ENCODE measurements around the gene SPEM2. TPM values are rescaled to one million over a fixed set of nuclear protein-coding genes. Genes with fewer than 3 reads are reported as not detected.

Gene SPEM2
- polyA plus RNA-seq, 2 of the 4 experiments (the other 2 are of a cell fraction): not detected

DNA sequence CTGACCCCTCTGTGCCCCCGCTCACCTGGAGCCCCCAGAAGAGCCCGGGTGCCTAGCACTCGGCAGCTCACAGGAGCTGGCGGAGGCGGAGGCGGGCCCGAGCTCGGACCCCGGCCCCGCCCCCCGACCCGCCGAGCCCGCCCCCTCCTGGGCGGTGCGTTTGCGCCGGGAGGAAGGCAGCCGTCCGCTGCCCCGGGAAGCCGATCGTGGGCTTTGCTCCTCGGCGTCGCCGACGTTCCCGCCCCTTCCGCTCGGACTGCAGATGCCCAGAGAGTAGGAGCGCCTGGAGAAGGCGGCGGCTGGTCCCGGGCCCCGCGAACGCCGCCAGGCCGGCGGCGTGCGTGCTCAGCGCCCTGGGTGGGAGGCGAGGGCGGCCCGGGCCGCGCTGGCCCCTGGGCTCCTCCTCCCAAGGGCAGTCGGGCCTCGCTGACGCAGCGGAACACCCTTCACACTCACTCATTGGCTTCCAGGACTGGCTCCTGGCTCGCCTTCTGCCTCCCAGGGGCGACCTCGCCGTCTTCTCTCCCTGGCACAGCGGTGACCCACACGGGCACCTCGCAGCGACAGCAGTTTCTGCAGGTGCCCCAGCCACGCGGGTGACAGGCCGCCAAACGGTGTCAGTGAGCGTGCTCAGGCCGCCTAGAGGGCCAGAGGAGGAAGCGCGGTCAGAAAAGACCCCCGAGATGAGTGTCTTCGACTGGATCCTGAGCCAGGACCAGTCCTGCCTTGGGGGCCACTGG is 30.8 kb upstream of the SPEM2 start, which contains the start of gene PLSCR3 (continued):
- TF ChIP-seq EHMT2 (IDR thresholded peaks at IDR 0.05; ENCODE audit: low read depth) (no peak), MAZ (IDR thresholded peaks at IDR 0.05; ENCODE audit: borderline replicate concordance, low read depth, low read length) (no peak), EP300 (IDR thresholded peaks at IDR 0.05) (no peak), ZNF302 (CRISPR knock-in tag; IDR thresholded peaks at IDR 0.05) (no peak), JUNB (IDR thresholded peaks at IDR 0.05) (no peak), FOXS1 (CRISPR knock-in tag; IDR thresholded peaks at IDR 0.05) (no peak), CBX8 (IDR thresholded peaks at IDR 0.05) (no peak), MAFK (IDR thresholded peaks at IDR 0.05; ENCODE audit: partially characterized antibody) (peak; percentile 94), ZFP36 (IDR thresholded peaks at IDR 0.05; ENCODE audit: borderline replicate concordance, partially characterized antibody) (no peak), NFE2L2 (conservative IDR thresholded peaks at IDR 0.05; ENCODE audit: low read length) (no peak), ZSCAN20 (CRISPR knock-in tag; IDR thresholded peaks at IDR 0.05) (no peak), CHD4 (IDR thresholded peaks at IDR 0.05; ENCODE audit: borderline replicate concordance) (no peak), KDM5A (IDR thresholded peaks at IDR 0.05) (no peak), SMC3 (IDR thresholded peaks at IDR 0.05) (no peak), CHD2 (IDR thresholded peaks at IDR 0.05; ENCODE audit: low read length, partially characterized antibody) (no peak)

- DNase-seq (ENCODE audit: low read depth in 1 of 2, low spot score in 1 of 2) (no peak), FAIRE-seq (no peak), ATAC-seq (no peak)
- Histone ChIP-seq H3K9me3 (no peaks in the 10 kb centered on the region), H3K27ac (no peak overlapping the region), H3K4me3 (no peak overlapping the region), H3K4me1 (peaks cover 20% of the 10 kb centered on the region; the same call in 1 of the 3 replicates), H3K4me2 (no peak overlapping the region)
- 97% methylated on average over 4 of the region's 4 CpGs for WGBS (ENCODE audit: missing lambda C conversion rate)
- POLR2A ChIA-PET: interaction anchor here (2.9 kb wide), 1 partner anchor 7 kb away, joined by 26 read pairs; the partner anchor contains the start of gene TMEM256
- CTCF ChIA-PET: interaction anchor here (1.4 to 17.1 kb wide), 3 partner anchors 40 to 42 kb away, joined by 6 to 139 read pairs (median 34); partner anchors contain the start of genes KCTD11 and TMEM95
- TF ChIP-seq MAZ (IDR thresholded peaks at IDR 0.05; ENCODE audit: borderline replicate concordance, low read depth, low read length) (no peak), CHD2 (IDR thresholded peaks at IDR 0.05; ENCODE audit: low read length, partially characterized antibody) (no peak)
These were observed 29.3 kb upstream of the SPEM2 start for GRCh38 chr17:7396147-7396546.

GRCh38 chr17:7398612-7399011 is 26.8 kb upstream of the SPEM2 start:
- POLR2A ChIA-PET: interaction anchor here (0.7 to 0.9 kb wide), 2 partner anchors 38 to 45 kb away, joined by 3 to 4 read pairs; no protein-coding TSS in a partner anchor

More at GRCh38 chr17:7398612-7399011, 26.8 kb upstream of the SPEM2 start:
- Histone ChIP-seq H3K4me2 (no peak overlapping the region), H3K4me3 (no peak overlapping the region), H3K4me1 (peaks cover 24% of the 10 kb centered on the region), H3K27ac (no peak overlapping the region), H3K9me3 (no peaks in the 10 kb centered on the region)
- no peak for ATAC-seq
- WGBS (ENCODE audit: missing lambda C conversion rate): 79% methylated on average over 2 of the region's 2 CpGs
- CTCF ChIA-PET: interaction anchor here (0.8 to 4.9 kb wide), 9 partner anchors 10 to 162 kb away, joined by 3 to 34 read pairs (median 6); partner anchors contain the start of gene TMEM95
- no peak for TF ChIP-seq RAD21 (conservative IDR thresholded peaks at IDR 0.05 in 1 of 2, IDR thresholded peaks at IDR 0.05 in 1 of 2)
- no peak for TF ChIP-seq ZC3H11A (IDR thresholded peaks at IDR 0.05)
- TF ChIP-seq EP300 (IDR thresholded peaks at IDR 0.05): no peak
- TF ChIP-seq PBX3 (IDR thresholded peaks at IDR 0.05): no peak
- TF ChIP-seq FOSL2 (IDR thresholded peaks at IDR 0.05): no peak
- TF ChIP-seq FOSL2 (CRISPR knock-in tag; IDR thresholded peaks at IDR 0.05): no peak
- no peak for TF ChIP-seq HMGXB4 (CRISPR knock-in tag; IDR thresholded peaks at IDR 0.05; ENCODE audit: borderline replicate concordance)
- no peak for TF ChIP-seq HOXB5 (CRISPR knock-in tag; IDR thresholded peaks at IDR 0.05)
- no peak for TF ChIP-seq EHF (CRISPR knock-in tag; IDR thresholded peaks at IDR 0.05)
- no peak for TF ChIP-seq JUNB (IDR thresholded peaks at IDR 0.05)
- TF ChIP-seq MAZ (IDR thresholded peaks at IDR 0.05; ENCODE audit: borderline replicate concordance, low read depth, low read length): no peak
- no peak for FAIRE-seq
- no peak for DNase-seq (ENCODE audit: low read depth in 1 of 2, low spot score in 1 of 2)
